Mesendoderm (in vitro differentiated cells): ENCODE data around the gene LLCFC1.

ENCODE experiments used
- DNase-seq: peaks from one replicate; pipeline ENCODE4 v3.0.0; 2013
- H2AK5ac ChIP-seq: 2 replicates; pipeline ENCODE4 v1.6.1; 2013; ENCODE audit warnings: low read length, inconsistent platforms
- H2BK120ac ChIP-seq: 2 replicates; pipeline ENCODE4 v1.6.1; 2013; ENCODE audit warnings: low read depth, mild to moderate bottlenecking, low read length, moderate library complexity, mixed read lengths
- H2BK15ac ChIP-seq: replicated peaks from 2 replicates; pipeline ENCODE4 v1.6.1; 2013; ENCODE audit warnings: low read depth, mild to moderate bottlenecking, moderate library complexity
- H2BK5ac ChIP-seq: 2 replicates; pipeline ENCODE4 v1.6.1; 2013; ENCODE audit warnings: low read length, inconsistent platforms
- H3K18ac ChIP-seq: 2 replicates; pipeline ENCODE4 v1.6.1; 2013; ENCODE audit warnings: mild to moderate bottlenecking, low read length, mixed read lengths
- H3K23ac ChIP-seq: one replicate; pipeline ENCODE4 v1.6.1; 2013; ENCODE audit warnings: low read length
- H3K27ac ChIP-seq: 2 replicates; pipeline ENCODE4 v1.5.1; 2013; ENCODE audit warnings: low read depth, mild to moderate bottlenecking, inconsistent platforms, low read length, moderate library complexity
- H3K27me3 ChIP-seq: 2 replicates; pipeline ENCODE4 v1.6.1; 2013; ENCODE audit warnings: low read length, control low read depth, mild to moderate bottlenecking, inconsistent platforms; ENCODE audit not compliant: insufficient read depth, poor library complexity
- H3K36me3 ChIP-seq: 2 replicates; pipeline ENCODE4 v1.6.1; 2013; ENCODE audit warnings: low read length, inconsistent platforms; ENCODE audit not compliant: control insufficient read depth, insufficient read depth
- H3K4ac ChIP-seq: one replicate; pipeline ENCODE4 v1.6.1; 2013; ENCODE audit warnings: low read depth, mild to moderate bottlenecking, low read length, moderate library complexity
- H3K4me1 ChIP-seq: 2 replicates; pipeline ENCODE4 v1.6.1; 2013; ENCODE audit warnings: low read depth, low read length, inconsistent platforms; ENCODE audit not compliant: control insufficient read depth
- H3K4me2 ChIP-seq: 2 replicates; pipeline ENCODE4 v1.6.1; 2013; ENCODE audit warnings: low read length
- H3K4me3 ChIP-seq: 2 replicates; pipeline ENCODE4 v1.5.1; 2013; ENCODE audit warnings: mild to moderate bottlenecking, low read length
- H3K56ac ChIP-seq: one replicate; pipeline ENCODE4 v1.6.1; 2013; ENCODE audit warnings: low read length
- H3K79me1 ChIP-seq: 2 replicates; pipeline ENCODE4 v1.6.1; 2013; ENCODE audit warnings: low read length, inconsistent platforms
- H3K79me2 ChIP-seq: 2 replicates; pipeline ENCODE4 v1.6.1; 2013; ENCODE audit warnings: mild to moderate bottlenecking, low read length; ENCODE audit not compliant: control insufficient read depth, insufficient read depth
- H3K9ac ChIP-seq: 2 replicates; pipeline ENCODE4 v1.6.1; 2013; ENCODE audit warnings: low read length, inconsistent platforms
- H4K5ac ChIP-seq: one replicate; pipeline ENCODE4 v1.6.1; 2013; ENCODE audit warnings: low read length
- H4K8ac ChIP-seq: one replicate; pipeline ENCODE4 v1.6.1; 2013; ENCODE audit warnings: low read depth, mild to moderate bottlenecking, control low read depth, low read length, moderate library complexity
- WGBS: extraction: QIAGEN DNeasy Blood & Tissue Kit; methylation state at CpG from one replicate; pipeline ENCODE4 v1.1.7; 2013; ENCODE audit warnings: low lambda C conversion rate, missing lambda C conversion rate; ENCODE audit not compliant: insufficient coverage; ENCODE audit errors: extremely low coverage; 5-methylcytosine and 5-hydroxymethylcytosine counted together

The LLCFC1 gene

GRCh38 chr7:142935941-142936565 lies 3.2 kb upstream of the LLCFC1 start:
- no peaks in the 10 kb centered on the region for H3K36me3 ChIP-seq
- no peaks in the 10 kb centered on the region for H3K79me2 ChIP-seq
- no peak overlapping the region for H3K4me2 ChIP-seq
- no peak overlapping the region for H3K18ac ChIP-seq
- no peak overlapping the region for H2BK120ac ChIP-seq
- H2BK15ac ChIP-seq = no peak overlapping the region
- H3K23ac ChIP-seq = no peak overlapping the region
- H3K9ac ChIP-seq = no peak overlapping the region
- no peaks in the 10 kb centered on the region for H3K4me1 ChIP-seq
- no peaks in the 10 kb centered on the region for H3K79me1 ChIP-seq
- no peaks in the 10 kb centered on the region for H3K27me3 ChIP-seq
- no peak overlapping the region for H3K4ac ChIP-seq
- no peak overlapping the region for H2AK5ac ChIP-seq
- no peak for DNase-seq
- H2BK5ac ChIP-seq = no peak overlapping the region
- H3K56ac ChIP-seq = no peak overlapping the region
- no peak overlapping the region for H3K4me3 ChIP-seq
- no CpG with 5 or more reads among the region's 12 CpGs for WGBS
- no peak overlapping the region for H4K8ac ChIP-seq
- H4K5ac ChIP-seq = no peak overlapping the region
- no peak overlapping the region for H3K27ac ChIP-seq

- DNase-seq = no peak
- Histone ChIP-seq H3K27ac (no peak overlapping the region), H3K4ac (no peak overlapping the region), H4K8ac (no peak overlapping the region), H3K79me1 (no peaks in the 10 kb centered on the region), H3K27me3 (no peaks in the 10 kb centered on the region), H2BK120ac (no peak overlapping the region), H2AK5ac (no peak overlapping the region), H2BK5ac (no peak overlapping the region), H3K56ac (no peak overlapping the region), H2BK15ac (no peak overlapping the region), H3K23ac (no peak overlapping the region), H3K4me2 (no peak overlapping the region), H3K18ac (no peak overlapping the region), H4K5ac (no peak overlapping the region), H3K4me1 (no peaks in the 10 kb centered on the region), H3K9ac (no peak overlapping the region), H3K79me2 (no peaks in the 10 kb centered on the region), H3K4me3 (no peak overlapping the region), H3K36me3 (no peaks in the 10 kb centered on the region)
- no CpG with 5 or more reads among the region's 4 CpGs for WGBS
Observed at GRCh38 chr7:142938611-142939010, 673 bp upstream of the LLCFC1 start.

GRCh38 chr7:142940966-142941535 lies 1.8 kb downstream of the LLCFC1 start:
- Histone ChIP-seq H2BK5ac (no peak overlapping the region), H3K79me2 (no peaks in the 10 kb centered on the region), H3K23ac (no peak overlapping the region), H2BK15ac (no peak overlapping the region), H3K56ac (no peak overlapping the region), H3K4ac (no peak overlapping the region), H2BK120ac (no peak overlapping the region), H3K4me3 (no peak overlapping the region), H3K4me1 (no peaks in the 10 kb centered on the region), H3K79me1 (no peaks in the 10 kb centered on the region), H3K4me2 (no peak overlapping the region), H4K5ac (no peak overlapping the region), H3K27me3 (no peaks in the 10 kb centered on the region), H3K9ac (no peak overlapping the region), H3K27ac (no peak overlapping the region), H2AK5ac (no peak overlapping the region), H3K36me3 (no peaks in the 10 kb centered on the region), H4K8ac (no peak overlapping the region), H3K18ac (no peak overlapping the region)
- DNase-seq = no peak
- no CpG with 5 or more reads among the region's 10 CpGs for WGBS

GRCh38 chr7:142941541-142941940 lies 2.3 kb downstream of the LLCFC1 start:
- Histone ChIP-seq H2BK120ac (no peak overlapping the region), H3K27ac (no peak overlapping the region), H3K4me2 (no peak overlapping the region), H3K4me3 (no peak overlapping the region), H2BK15ac (no peak overlapping the region), H3K18ac (no peak overlapping the region), H3K79me2 (no peaks in the 10 kb centered on the region), H2AK5ac (no peak overlapping the region), H3K56ac (no peak overlapping the region), H3K4me1 (no peaks in the 10 kb centered on the region), H3K4ac (no peak overlapping the region), H3K36me3 (no peaks in the 10 kb centered on the region), H3K79me1 (no peaks in the 10 kb centered on the region), H3K23ac (no peak overlapping the region), H4K5ac (no peak overlapping the region), H2BK5ac (no peak overlapping the region), H3K27me3 (no peaks in the 10 kb centered on the region), H3K9ac (no peak overlapping the region), H4K8ac (no peak overlapping the region)
- no peak for DNase-seq
- no CpG with 5 or more reads among the region's 7 CpGs for WGBS

- Histone ChIP-seq H2BK5ac (no peak overlapping the region), H2AK5ac (no peak overlapping the region), H3K56ac (no peak overlapping the region), H2BK15ac (no peak overlapping the region), H3K79me1 (no peaks in the 10 kb centered on the region), H3K27ac (no peak overlapping the region), H3K36me3 (no peaks in the 10 kb centered on the region), H3K4me1 (no peaks in the 10 kb centered on the region), H3K23ac (no peak overlapping the region), H3K4me2 (no peak overlapping the region), H3K18ac (no peak overlapping the region), H3K4me3 (no peak overlapping the region), H4K8ac (no peak overlapping the region), H2BK120ac (no peak overlapping the region), H4K5ac (no peak overlapping the region), H3K27me3 (no peaks in the 10 kb centered on the region), H3K79me2 (no peaks in the 10 kb centered on the region), H3K4ac (no peak overlapping the region), H3K9ac (no peak overlapping the region)
- no peak for DNase-seq
- no CpG with 5 or more reads among the region's 6 CpGs for WGBS
Observed at GRCh38 chr7:142942746-142943145, 3.5 kb downstream of the LLCFC1 start.
